Breast epithelium (tissue), 4 donors: ENCODE results near the gene HNMT. TPM values are rescaled to one million over a fixed set of nuclear protein-coding genes. Genes with fewer than 3 reads are reported as not detected.

ENCODE experiments used
- DNase-seq, 2 donors: peaks; one replicate each; pipeline ENCODE4 v3.0.0-alpha.2; 2019; ENCODE audit warnings: low spot score in 2 of 2
- H3K27ac ChIP-seq, 2 donors: fragments of 200-600 bp; sonication (generic) in 1 of 2; one replicate each; pipeline ENCODE4 v1.5.1; 2016 to 2019; ENCODE audit warnings: mild to moderate bottlenecking in 1 of 2
- H3K27me3 ChIP-seq, 2 donors: fragments of 200-600 bp; sonication (generic) in 1 of 2; one replicate each; pipeline versions ENCODE4 v1.5.1 to v1.6.0; 2017 to 2019; ENCODE audit warnings: control low read depth in 1 of 2, mild to moderate bottlenecking in 1 of 2
- H3K36me3 ChIP-seq: fragments of 200-600 bp; one replicate; pipeline ENCODE4 v1.5.1; 2019
- H3K4me1 ChIP-seq, 2 donors: fragments of 200-600 bp; sonication (generic); one replicate each; pipeline ENCODE4 v1.5.1; 2016 to 2019; ENCODE audit warnings: control low read depth in 1 of 2
- H3K4me3 ChIP-seq, 3 donors: fragments of 200-600 bp; sonication (generic); 1 replicate in 2 of 3; 2 replicates in 1 of 3; pipeline ENCODE4 v1.5.1; 2016 to 2019; ENCODE audit warnings: mild to moderate bottlenecking in 3 of 3, moderate library complexity in 2 of 3
- H3K9me3 ChIP-seq, 2 donors: fragments of 200-600 bp; sonication (generic) in 1 of 2; one replicate each; pipeline ENCODE4 v1.5.1; 2016 to 2019; ENCODE audit warnings: control low read depth in 1 of 2
- CTCF ChIP-seq, 3 donors: fragments of 450-650 bp; IDR thresholded peaks; one replicate each; pipeline ENCODE4 v1.5.1; 2016 to 2017; ENCODE audit warnings: antibody characterized with exemption in 3 of 3, mild to moderate bottlenecking in 3 of 3, moderate library complexity in 3 of 3
- POLR2A ChIP-seq: fragments of 450-650 bp; IDR thresholded peaks from one replicate; pipeline ENCODE4 v1.6.1; 2016; ENCODE audit warnings: antibody characterized with exemption, mild to moderate bottlenecking, moderate library complexity
- POLR2AphosphoS5 ChIP-seq, 3 donors: sonication (generic); formaldehyde crosslinking; IDR thresholded peaks; one replicate each; pipeline ENCODE4 v1.6.1; 2017; ENCODE audit warnings: antibody characterized with exemption in 3 of 3
- intact Hi-C: fragments of 100-400 bp; cut with DNase I; formaldehyde crosslinking; loops from one replicate; pipeline ENCODE4 v1.15.1; 2023; ENCODE audit warnings: low total_unique reads
- total RNA-seq, 3 donors: library from RNA; depleted of rRNA; stranded (reverse); fragments of >200 nt; gene quantifications; one replicate each; pipeline ENCODE4 v1.1.0, GENCODE V29; 2016

The HNMT gene
- total RNA-seq, 3 donors from 2014 or later = 94.7 to 174 (median 105) TPM

DNA sequence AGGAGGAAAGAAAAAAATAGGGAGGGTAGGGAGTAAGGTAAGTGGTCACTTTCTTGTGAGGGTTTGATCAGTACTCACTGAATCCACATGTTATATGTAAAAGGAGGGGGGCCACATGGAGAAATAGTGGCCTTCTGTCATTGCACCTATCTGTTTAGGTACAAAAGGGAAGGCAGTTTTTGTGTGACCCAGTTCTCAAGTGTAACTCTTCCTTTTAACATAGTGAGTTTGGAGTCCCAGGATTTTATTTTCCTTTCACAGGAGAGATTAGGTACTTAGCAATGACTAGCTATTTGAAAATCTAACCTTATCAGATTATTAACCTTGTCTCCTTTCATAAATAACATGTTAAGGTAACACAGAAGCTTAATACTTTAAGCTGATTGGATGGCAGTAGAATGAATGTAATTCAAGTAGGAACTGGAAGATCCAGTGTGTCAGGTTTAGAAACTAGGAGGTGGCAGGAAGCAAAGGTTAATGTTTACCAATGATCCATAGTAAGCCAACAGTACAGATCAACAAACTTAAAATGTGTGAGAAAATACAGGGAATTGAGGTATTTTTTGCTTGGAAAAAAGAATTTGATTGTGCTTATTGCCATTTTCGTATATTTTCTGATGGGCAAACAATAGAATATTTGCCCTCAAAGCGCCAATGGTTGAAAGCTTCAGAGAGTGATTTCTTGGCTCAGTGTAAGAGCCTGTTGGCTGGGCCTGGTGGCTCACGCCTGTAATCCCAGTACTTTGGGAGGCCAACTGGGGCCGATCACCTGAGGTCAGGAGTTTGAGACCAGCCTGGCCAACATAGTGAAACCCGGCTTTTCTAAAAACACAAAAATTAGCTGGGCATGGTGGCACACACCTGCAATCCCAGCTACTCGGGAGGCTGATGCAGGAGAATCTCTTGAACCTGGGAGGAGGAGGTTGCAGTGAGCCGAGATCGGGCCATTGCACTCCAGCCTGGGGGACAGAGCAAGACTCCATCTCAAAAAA lies 11.3 kb downstream of the HNMT start:
- Histone ChIP-seq H3K4me1 (no peaks in the 10 kb centered on the region), H3K27me3 (no peaks in the 10 kb centered on the region), H3K27ac (peak overlapping the region; percentile 79 to 82), H3K9me3 (no peaks in the 10 kb centered on the region), H3K36me3 (no peaks in the 10 kb centered on the region), H3K4me3 (no peak overlapping the region)
- DNase-seq = no peak
- intact Hi-C loops = no loop called here
- TF ChIP-seq CTCF (IDR thresholded peaks at IDR 0.05) (no peak), POLR2A (no peak), POLR2AphosphoS5 (IDR thresholded peaks at IDR 0.05) (peak in 1 of 3 donors; percentile 24)

DNA sequence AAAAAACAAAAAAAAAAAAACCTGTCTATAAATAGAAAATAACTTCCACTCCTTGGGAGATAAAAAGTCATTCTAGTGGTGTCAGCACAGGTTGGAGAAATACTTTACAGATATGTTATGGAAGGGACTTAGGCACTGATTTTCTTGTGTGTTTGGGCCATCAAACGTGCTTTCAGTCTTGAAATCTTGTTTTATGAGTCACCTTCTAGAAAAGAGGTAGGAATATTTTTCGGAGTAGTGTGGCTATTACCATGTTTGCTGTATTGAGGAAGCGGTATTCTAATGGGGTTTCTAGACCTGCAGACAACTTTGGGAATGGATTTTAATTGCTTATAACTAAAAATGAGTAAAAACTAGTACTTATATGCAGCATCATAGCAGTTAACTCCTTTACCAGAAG lies 12.0 kb downstream of the HNMT start:
- no peaks in the 10 kb centered on the region for H3K9me3 ChIP-seq
- H3K36me3 ChIP-seq = no peaks in the 10 kb centered on the region
- H3K4me1 ChIP-seq = no peaks in the 10 kb centered on the region
- no peak for DNase-seq
- no peak for TF ChIP-seq POLR2AphosphoS5 (IDR thresholded peaks at IDR 0.05)
- TF ChIP-seq POLR2A = no peak
- TF ChIP-seq CTCF (IDR thresholded peaks at IDR 0.05) = no peak
- H3K27me3 ChIP-seq = no peaks in the 10 kb centered on the region
- H3K27ac ChIP-seq = peak overlapping the region; percentile 0 to 82
- intact Hi-C loops = no loop called here
- H3K4me3 ChIP-seq = no peak overlapping the region

GRCh38 chr2:137977790-137978189 lies 13.5 kb downstream of the HNMT start:
- H3K27ac ChIP-seq = no peak overlapping the region
- no peak for TF ChIP-seq POLR2A
- H3K9me3 ChIP-seq = no peaks in the 10 kb centered on the region
- H3K27me3 ChIP-seq = no peaks in the 10 kb centered on the region
- no peaks in the 10 kb centered on the region for H3K4me1 ChIP-seq
- DNase-seq = no peak
- H3K4me3 ChIP-seq = no peak overlapping the region
- intact Hi-C loops = no loop called here
- no peaks in the 10 kb centered on the region for H3K36me3 ChIP-seq

GRCh38 chr2:137980459-137980858 lies 16.2 kb downstream of the HNMT start:
- H3K27me3 ChIP-seq = no peaks in the 10 kb centered on the region
- no peaks in the 10 kb centered on the region for H3K4me1 ChIP-seq
- intact Hi-C loops = no loop called here
- no peak for DNase-seq
- TF ChIP-seq POLR2A (no peak), POLR2AphosphoS5 (IDR thresholded peaks at IDR 0.05) (no peak), CTCF (IDR thresholded peaks at IDR 0.05) (no peak)
- H3K27ac ChIP-seq = peak overlapping the region in 1 of 2 donors; percentile 18
- no peaks in the 10 kb centered on the region for H3K36me3 ChIP-seq
- H3K9me3 ChIP-seq = no peaks in the 10 kb centered on the region
- H3K4me3 ChIP-seq = no peak overlapping the region

- no peaks in the 10 kb centered on the region for H3K4me1 ChIP-seq
- no peaks in the 10 kb centered on the region for H3K36me3 ChIP-seq
- H3K27ac ChIP-seq = no peak overlapping the region
- intact Hi-C loops = no loop called here
- H3K4me3 ChIP-seq = no peak overlapping the region
- TF ChIP-seq CTCF (IDR thresholded peaks at IDR 0.05) (no peak), POLR2AphosphoS5 (IDR thresholded peaks at IDR 0.05) (no peak), POLR2A (no peak)
- H3K9me3 ChIP-seq = no peaks in the 10 kb centered on the region
- no peak for DNase-seq
- no peaks in the 10 kb centered on the region for H3K27me3 ChIP-seq
These were observed 16.9 kb downstream of the HNMT start for GRCh38 chr2:137981112-137981656.
